ENCODE data around the gene SLC35F3.
A peak's percentile ranks its signal among the peaks of the same experiment; 100 is the strongest.

SLC35F3 gene

GRCh38 chr1:233912909-233913308 lies 8.4 kb downstream of the SLC35F3 start:
- DNase-seq, result no peak

- no peak for DNase-seq
These were observed 12.2 kb downstream of the SLC35F3 start for GRCh38 chr1:233916706-233917105.

GRCh38 chr1:233919786-233920185 lies 15.3 kb downstream of the SLC35F3 start:
- no peak for DNase-seq

- no peak for DNase-seq
These were observed 23.6 kb downstream of the SLC35F3 start for GRCh38 chr1:233928123-233928522.

- no peak for DNase-seq
These were observed 28.9 kb downstream of the SLC35F3 start for GRCh38 chr1:233933339-233933738.

GRCh38 chr1:233935297-233935868 lies 30.9 kb downstream of the SLC35F3 start:
- no peak for DNase-seq

- no peak for DNase-seq
These were observed 31.9 kb downstream of the SLC35F3 start for GRCh38 chr1:233936422-233936821.

- DNase-seq, result no peak
These were observed 32.4 kb downstream of the SLC35F3 start for GRCh38 chr1:233936842-233937241.

GRCh38 chr1:233938476-233938875 lies 34.0 kb downstream of the SLC35F3 start:
- DNase-seq, result no peak

- DNase-seq, result no peak
These were observed 35.0 kb downstream of the SLC35F3 start for GRCh38 chr1:233939451-233939850.

- no peak for DNase-seq
These were observed 36.4 kb downstream of the SLC35F3 start for GRCh38 chr1:233940908-233941307.

GRCh38 chr1:233944601-233945000 lies 40.1 kb downstream of the SLC35F3 start:
- DNase-seq, result no peak

GRCh38 chr1:233945573-233945972 lies 41.1 kb downstream of the SLC35F3 start:
- DNase-seq, result no peak

- no peak for DNase-seq
These were observed 41.5 kb downstream of the SLC35F3 start for GRCh38 chr1:233945979-233946378.

- DNase-seq, result no peak
These were observed 42.2 kb downstream of the SLC35F3 start for GRCh38 chr1:233946724-233947123.

GRCh38 chr1:233951804-233952203 lies 47.3 kb downstream of the SLC35F3 start:
- DNase-seq, result no peak

GRCh38 chr1:233957691-233958090 lies 53.2 kb downstream of the SLC35F3 start:
- no peak for DNase-seq

GRCh38 chr1:233959102-233959501 lies 54.6 kb downstream of the SLC35F3 start:
- DNase-seq, result no peak

GRCh38 chr1:233959971-233960370 lies 55.5 kb downstream of the SLC35F3 start:
- no peak for DNase-seq

- no peak for DNase-seq
These were observed 55.9 kb downstream of the SLC35F3 start for GRCh38 chr1:233960386-233960785.

GRCh38 chr1:233962878-233963277 lies 58.4 kb downstream of the SLC35F3 start:
- DNase-seq, result no peak

GRCh38 chr1:233965856-233966255 lies 61.4 kb downstream of the SLC35F3 start:
- no peak for DNase-seq

- no peak for DNase-seq
These were observed 67.3 kb downstream of the SLC35F3 start for GRCh38 chr1:233971753-233972152.

GRCh38 chr1:233972563-233972950 lies 68.1 kb downstream of the SLC35F3 start:
- no peak for DNase-seq

- DNase-seq, result peak in 1 of 3 experiments; percentile 11
These were observed 68.6 kb downstream of the SLC35F3 start for GRCh38 chr1:233972951-233973635.
